ENCODE results near the gene OTULIN.

The OTULIN gene

DNA sequence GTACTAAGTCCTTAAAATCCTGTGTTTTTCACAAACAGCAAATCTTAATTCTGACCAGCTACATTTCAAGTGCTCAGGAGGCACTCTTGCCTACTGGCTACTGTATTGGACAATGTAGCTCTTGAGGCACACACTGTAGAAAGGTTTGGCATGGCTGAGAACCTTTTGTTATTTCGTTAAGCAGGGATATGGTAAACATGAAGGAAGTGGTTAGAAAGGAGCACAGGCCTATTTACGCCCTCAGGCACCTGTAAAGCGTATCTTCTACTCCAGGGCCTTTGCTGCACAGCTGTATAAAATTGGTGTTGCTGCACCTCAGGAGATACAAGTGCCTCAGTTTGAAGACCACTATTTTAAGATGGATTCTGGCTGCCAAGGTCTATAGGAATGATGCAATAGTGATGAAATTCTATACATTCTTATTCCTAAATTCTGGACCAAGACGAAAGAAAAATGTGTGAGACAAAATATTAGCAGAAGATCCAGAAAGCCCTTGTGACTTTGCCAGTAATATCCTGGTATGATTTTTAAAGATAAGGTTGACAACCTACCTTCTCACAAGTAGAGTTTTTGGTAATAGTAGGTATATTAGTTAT, 9.3 kb upstream of the OTULIN start:
- no peaks in the 10 kb centered on the region for H3K9me3 ChIP-seq (ENCODE audit: control insufficient read depth, insufficient read depth, low read length)
- no peaks in the 10 kb centered on the region for H3K36me3 ChIP-seq (ENCODE audit: control insufficient read depth, insufficient read depth, low read length)
- no peaks in the 10 kb centered on the region for H3K27me3 ChIP-seq (ENCODE audit: control insufficient read depth, insufficient read depth, low read length)
- H3K27ac ChIP-seq (ENCODE audit: low read length), result no peak overlapping the region
- no peak overlapping the region for H3K4me3 ChIP-seq (ENCODE audit: low read length)
- no peak for DNase-seq (ENCODE audit: low read depth, low spot score)
- H3K4me1 ChIP-seq (ENCODE audit: control insufficient read depth, insufficient read depth, low read length), result no peaks in the 10 kb centered on the region
- WGBS (ENCODE audit: insufficient coverage, insufficient read length), result no CpG with 5 or more reads among the region's 4 CpGs

GRCh38 chr5:14656898-14657297, 7.6 kb upstream of the OTULIN start:
- WGBS (ENCODE audit: insufficient coverage, insufficient read length), result no CpG with 5 or more reads among the region's 2 CpGs

DNA sequence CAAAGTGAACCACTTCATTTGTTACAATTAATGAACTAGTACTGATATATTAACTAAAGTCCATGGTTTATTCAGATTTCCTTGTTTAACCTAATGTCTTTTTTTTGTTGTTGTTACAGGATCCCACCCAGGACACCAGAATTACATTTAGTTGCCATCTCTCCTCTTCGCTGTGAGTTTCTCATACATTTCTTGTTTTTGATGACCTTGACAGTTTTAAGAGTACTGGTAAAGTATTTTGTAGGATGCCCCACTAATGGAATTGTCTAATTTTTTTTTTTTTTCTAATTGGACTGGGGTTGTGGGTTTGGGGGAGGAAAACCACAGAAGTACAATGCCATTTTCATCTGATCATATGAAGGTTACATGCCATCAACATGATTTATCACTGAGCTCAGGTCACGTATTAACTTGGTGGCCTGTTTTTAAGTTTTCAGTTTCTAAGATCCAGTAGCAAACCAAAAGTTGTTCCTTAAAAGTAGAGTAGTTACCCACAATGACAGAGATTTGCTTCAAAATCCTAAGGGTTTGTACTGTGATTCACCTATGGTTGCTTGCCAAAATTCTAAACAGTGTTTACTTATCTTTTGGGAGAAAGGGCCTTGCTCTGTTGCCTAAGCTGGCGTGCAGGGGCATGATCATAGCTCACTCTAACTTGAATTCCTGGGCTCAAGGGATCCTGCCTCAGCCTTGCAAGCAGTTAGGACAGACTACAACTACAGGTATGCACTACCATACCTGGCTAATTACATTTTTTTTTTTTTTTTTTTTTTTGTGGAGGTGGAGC, 4.5 kb upstream of the OTULIN start:
- no CpG with 5 or more reads among the region's 3 CpGs for WGBS (ENCODE audit: insufficient coverage, insufficient read length)
- Histone ChIP-seq H3K4me3 (ENCODE audit: low read length) (no peak overlapping the region), H3K27ac (ENCODE audit: low read length) (no peak overlapping the region), H3K4me1 (ENCODE audit: control insufficient read depth, insufficient read depth, low read length) (no peaks in the 10 kb centered on the region), H3K36me3 (ENCODE audit: control insufficient read depth, insufficient read depth, low read length) (no peaks in the 10 kb centered on the region), H3K27me3 (ENCODE audit: control insufficient read depth, insufficient read depth, low read length) (no peaks in the 10 kb centered on the region; the same call in 1 of the 2 replicates), H3K9me3 (ENCODE audit: control insufficient read depth, insufficient read depth, low read length) (no peaks in the 10 kb centered on the region)
- DNase-seq (ENCODE audit: low read depth, low spot score), result no peak

More at GRCh38 chr5:14656898-14657297, 7.6 kb upstream of the OTULIN start:
- Histone ChIP-seq H3K4me3 (ENCODE audit: low read length) (no peak overlapping the region), H3K9me3 (ENCODE audit: control insufficient read depth, insufficient read depth, low read length) (no peaks in the 10 kb centered on the region), H3K4me1 (ENCODE audit: control insufficient read depth, insufficient read depth, low read length) (no peaks in the 10 kb centered on the region), H3K36me3 (ENCODE audit: control insufficient read depth, insufficient read depth, low read length) (no peaks in the 10 kb centered on the region), H3K27ac (ENCODE audit: low read length) (no peak overlapping the region), H3K27me3 (ENCODE audit: control insufficient read depth, insufficient read depth, low read length) (no peaks in the 10 kb centered on the region)
- no peak for DNase-seq (ENCODE audit: low read depth, low spot score)

GRCh38 chr5:14660833-14661232, 3.7 kb upstream of the OTULIN start:
- no CpG with 5 or more reads among the region's 2 CpGs for WGBS (ENCODE audit: insufficient coverage, insufficient read length)
- Histone ChIP-seq H3K27me3 (ENCODE audit: control insufficient read depth, insufficient read depth, low read length) (no peaks in the 10 kb centered on the region; the same call in 1 of the 2 replicates), H3K9me3 (ENCODE audit: control insufficient read depth, insufficient read depth, low read length) (no peaks in the 10 kb centered on the region), H3K4me1 (ENCODE audit: control insufficient read depth, insufficient read depth, low read length) (no peaks in the 10 kb centered on the region), H3K36me3 (ENCODE audit: control insufficient read depth, insufficient read depth, low read length) (no peaks in the 10 kb centered on the region), H3K27ac (ENCODE audit: low read length) (no peak overlapping the region), H3K4me3 (ENCODE audit: low read length) (no peak overlapping the region)
- no peak for DNase-seq (ENCODE audit: low read depth, low spot score)

DNA sequence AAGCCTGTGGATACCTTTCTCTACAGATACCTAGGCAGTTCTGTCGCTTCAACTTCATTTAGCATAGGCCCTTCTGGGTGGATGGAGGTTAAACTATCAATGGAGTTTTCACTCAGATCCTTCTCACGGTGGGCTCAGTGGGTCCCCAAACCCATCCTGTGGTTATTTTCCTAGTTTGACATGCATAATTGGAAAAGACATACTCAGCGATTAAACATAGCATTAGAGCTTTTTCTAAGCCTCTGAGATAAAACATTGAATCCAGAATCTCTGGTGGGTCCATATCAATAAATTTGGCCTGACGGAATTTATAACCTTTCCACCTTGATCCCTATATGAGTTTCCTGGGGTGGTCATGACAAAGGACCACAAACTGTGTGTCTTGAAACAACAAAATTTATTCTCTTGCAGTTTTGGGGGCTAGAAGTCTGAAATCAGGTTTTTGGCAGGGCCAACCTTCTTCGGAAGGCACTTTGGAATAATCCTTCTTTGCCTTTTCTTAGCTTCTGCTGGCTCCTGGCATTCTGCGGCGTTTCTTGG, 1.7 kb upstream of the OTULIN start:
- H3K4me1 ChIP-seq (ENCODE audit: control insufficient read depth, insufficient read depth, low read length), result no peaks in the 10 kb centered on the region
- H3K9me3 ChIP-seq (ENCODE audit: control insufficient read depth, insufficient read depth, low read length), result no peaks in the 10 kb centered on the region
- no peak overlapping the region for H3K27ac ChIP-seq (ENCODE audit: low read length)
- no peak for DNase-seq (ENCODE audit: low read depth, low spot score)
- no CpG with 5 or more reads among the region's 7 CpGs for WGBS (ENCODE audit: insufficient coverage, insufficient read length)
- no peaks in the 10 kb centered on the region for H3K36me3 ChIP-seq (ENCODE audit: control insufficient read depth, insufficient read depth, low read length)
- H3K4me3 ChIP-seq (ENCODE audit: low read length), result no peak overlapping the region
- no peaks in the 10 kb centered on the region; the same call in 1 of the 2 replicates for H3K27me3 ChIP-seq (ENCODE audit: control insufficient read depth, insufficient read depth, low read length)

DNA sequence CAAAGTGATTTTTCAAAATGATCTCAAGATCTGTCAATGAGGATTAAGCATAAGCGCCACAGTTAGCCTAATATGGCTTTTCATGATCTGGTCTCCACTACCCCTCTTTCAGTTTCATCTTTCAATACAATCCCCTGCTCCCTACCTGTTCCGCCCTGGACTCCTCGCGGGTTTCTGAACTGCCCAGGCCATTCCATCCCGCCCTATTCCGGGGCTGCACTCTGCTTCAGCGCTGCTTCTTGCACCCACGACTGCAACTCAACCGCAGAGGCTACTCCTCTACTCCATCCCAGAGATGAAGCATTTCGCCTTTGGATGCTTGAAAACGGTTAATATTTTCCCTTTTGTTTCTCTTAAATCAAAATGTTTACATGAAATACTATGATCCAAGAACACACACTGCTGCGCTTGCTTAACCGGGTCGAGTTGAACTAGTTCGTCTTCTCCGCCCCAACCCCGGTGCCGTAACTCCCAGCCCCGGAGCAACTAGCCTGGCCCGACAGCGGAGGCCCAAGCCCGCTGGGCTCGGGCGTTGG, 716 bp upstream of the OTULIN start:
- no CpG with 5 or more reads among the region's 24 CpGs for WGBS (ENCODE audit: insufficient coverage, insufficient read length)

GRCh38 chr5:14665101-14665822, 744 bp downstream of the OTULIN start:
- peak overlapping the region; percentile 93; the same call in 1 of the 2 replicates for H3K4me3 ChIP-seq (ENCODE audit: low read length)
- no CpG with 5 or more reads among the region's 21 CpGs for WGBS (ENCODE audit: insufficient coverage, insufficient read length)
- DNase-seq (ENCODE audit: low read depth, low spot score), result no peak
- no peaks in the 10 kb centered on the region for H3K36me3 ChIP-seq (ENCODE audit: control insufficient read depth, insufficient read depth, low read length)
- H3K27ac ChIP-seq (ENCODE audit: low read length), result no peak overlapping the region
- no peaks in the 10 kb centered on the region for H3K4me1 ChIP-seq (ENCODE audit: control insufficient read depth, insufficient read depth, low read length)
- no peaks in the 10 kb centered on the region for H3K9me3 ChIP-seq (ENCODE audit: control insufficient read depth, insufficient read depth, low read length)
- no peaks in the 10 kb centered on the region; the same call in 1 of the 2 replicates for H3K27me3 ChIP-seq (ENCODE audit: control insufficient read depth, insufficient read depth, low read length)

More for the DNA sequence above, 716 bp upstream of the OTULIN start:
- Histone ChIP-seq H3K36me3 (ENCODE audit: control insufficient read depth, insufficient read depth, low read length) (no peaks in the 10 kb centered on the region), H3K27me3 (ENCODE audit: control insufficient read depth, insufficient read depth, low read length) (no peaks in the 10 kb centered on the region; the same call in 1 of the 2 replicates), H3K4me1 (ENCODE audit: control insufficient read depth, insufficient read depth, low read length) (no peaks in the 10 kb centered on the region), H3K9me3 (ENCODE audit: control insufficient read depth, insufficient read depth, low read length) (no peaks in the 10 kb centered on the region), H3K4me3 (ENCODE audit: low read length) (peak overlapping the region; percentile 93; the same call in 1 of the 2 replicates), H3K27ac (ENCODE audit: low read length) (no peak overlapping the region)
- DNase-seq (ENCODE audit: low read depth, low spot score), result no peak

GRCh38 chr5:14665949-14666348, 1.4 kb downstream of the OTULIN start:
- H3K9me3 ChIP-seq (ENCODE audit: control insufficient read depth, insufficient read depth, low read length), result no peaks in the 10 kb centered on the region
- no peaks in the 10 kb centered on the region for H3K36me3 ChIP-seq (ENCODE audit: control insufficient read depth, insufficient read depth, low read length)
- no CpG with 5 or more reads among the region's 7 CpGs for WGBS (ENCODE audit: insufficient coverage, insufficient read length)
- no peaks in the 10 kb centered on the region for H3K4me1 ChIP-seq (ENCODE audit: control insufficient read depth, insufficient read depth, low read length)
- no peak overlapping the region for H3K4me3 ChIP-seq (ENCODE audit: low read length)
- no peak for DNase-seq (ENCODE audit: low read depth, low spot score)
- H3K27me3 ChIP-seq (ENCODE audit: control insufficient read depth, insufficient read depth, low read length), result no peaks in the 10 kb centered on the region; the same call in 1 of the 2 replicates
- H3K27ac ChIP-seq (ENCODE audit: low read length), result no peak overlapping the region

DNA sequence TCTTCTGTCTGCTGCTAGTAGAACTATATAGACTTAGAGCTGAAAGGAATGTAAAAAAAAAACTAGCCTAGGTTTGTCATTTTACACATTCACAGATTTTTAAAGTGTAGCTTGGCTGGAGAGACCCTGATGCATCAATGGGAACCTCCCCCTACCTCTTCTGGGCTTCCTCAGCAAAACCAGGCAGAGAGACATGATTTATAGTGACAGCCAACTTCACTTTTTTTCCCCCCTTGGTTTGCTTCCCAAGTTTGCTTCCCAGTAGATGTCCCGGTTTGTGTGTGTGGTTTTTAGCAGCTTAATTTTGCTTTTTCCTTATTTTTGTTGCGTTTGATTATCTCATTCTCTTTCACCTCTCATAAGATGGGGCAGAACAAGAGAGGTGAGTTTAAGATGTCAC, 1.8 kb downstream of the OTULIN start:
- Histone ChIP-seq H3K27me3 (ENCODE audit: control insufficient read depth, insufficient read depth, low read length) (no peaks in the 10 kb centered on the region; the same call in 1 of the 2 replicates), H3K9me3 (ENCODE audit: control insufficient read depth, insufficient read depth, low read length) (no peaks in the 10 kb centered on the region), H3K4me1 (ENCODE audit: control insufficient read depth, insufficient read depth, low read length) (no peaks in the 10 kb centered on the region), H3K36me3 (ENCODE audit: control insufficient read depth, insufficient read depth, low read length) (no peaks in the 10 kb centered on the region), H3K4me3 (ENCODE audit: low read length) (no peak overlapping the region), H3K27ac (ENCODE audit: low read length) (no peak overlapping the region)
- DNase-seq (ENCODE audit: low read depth, low spot score), result no peak
- no CpG with 5 or more reads among the region's 2 CpGs for WGBS (ENCODE audit: insufficient coverage, insufficient read length)

GRCh38 chr5:14667290-14667689, 2.8 kb downstream of the OTULIN start:
- H3K4me1 ChIP-seq (ENCODE audit: control insufficient read depth, insufficient read depth, low read length), result no peaks in the 10 kb centered on the region
- H3K27me3 ChIP-seq (ENCODE audit: control insufficient read depth, insufficient read depth, low read length), result no peaks in the 10 kb centered on the region; the same call in 1 of the 2 replicates
- no peaks in the 10 kb centered on the region for H3K9me3 ChIP-seq (ENCODE audit: control insufficient read depth, insufficient read depth, low read length)
- no peak for DNase-seq (ENCODE audit: low read depth, low spot score)
- no peaks in the 10 kb centered on the region for H3K36me3 ChIP-seq (ENCODE audit: control insufficient read depth, insufficient read depth, low read length)
- no peak overlapping the region for H3K4me3 ChIP-seq (ENCODE audit: low read length)
- WGBS (ENCODE audit: insufficient coverage, insufficient read length), result no CpG with 5 or more reads among the region's 8 CpGs
- H3K27ac ChIP-seq (ENCODE audit: low read length), result no peak overlapping the region
